GM23338 (cell line): ENCODE results near the gene MEOX1. TPM values are rescaled to one million over a fixed set of nuclear protein-coding genes. Genes with fewer than 3 reads are reported as not detected.

ENCODE experiments used
- ATAC-seq: fragments of 200-7000 bp; cut with Tn5 transposase; 3 replicates; pipeline ENCODE4 v1.9.1; 2020
- DNase-seq: peaks from one replicate; pipeline ENCODE4 v3.0.0-alpha.2; 2015; ENCODE audit warnings: low spot score
- H2AFZ ChIP-seq: fragments of 200-600 bp; sonication (generic); 2 replicates; pipeline ENCODE4 v1.8.0; 2016; ENCODE audit warnings: antibody characterized with exemption, mild to moderate bottlenecking, moderate library complexity
- H3F3A ChIP-seq: fragments of 200-600 bp; sonication (generic); replicated peaks from 2 replicates; pipeline ENCODE4 v1.8.0; 2017; ENCODE audit warnings: antibody characterized with exemption, mixed run types, low read depth
- H3K27ac ChIP-seq: fragments of 200-600 bp; sonication (generic); 2 replicates; pipeline ENCODE4 v1.6.1; 2016; ENCODE audit warnings: low read depth
- H3K27me3 ChIP-seq: fragments of 200-600 bp; sonication (generic); 2 replicates; pipeline ENCODE4 v1.8.0; 2016; ENCODE audit warnings: mild to moderate bottlenecking, mixed run types, moderate library complexity; ENCODE audit not compliant: insufficient read depth
- H3K36me3 ChIP-seq: fragments of 200-600 bp; sonication (generic); 2 replicates; pipeline ENCODE4 v1.8.0; 2016; ENCODE audit warnings: mild to moderate bottlenecking; ENCODE audit not compliant: insufficient read depth
- H3K4me1 ChIP-seq: fragments of 200-600 bp; sonication (generic); 2 replicates; pipeline ENCODE4 v1.8.0; 2016; ENCODE audit warnings: mild to moderate bottlenecking, moderate library complexity; ENCODE audit not compliant: insufficient read depth
- H3K4me2 ChIP-seq: fragments of 200-600 bp; sonication (generic); 2 replicates; pipeline ENCODE4 v1.7.1; 2017; ENCODE audit warnings: mixed run types
- H3K4me3 ChIP-seq: fragments of 200-600 bp; sonication (generic); 2 replicates; pipeline ENCODE4 v1.6.1; 2016; ENCODE audit warnings: mixed run types
- H3K79me2 ChIP-seq: fragments of 200-600 bp; sonication (generic); replicated peaks from 2 replicates; pipeline ENCODE4 v1.8.0; 2017; ENCODE audit warnings: mild to moderate bottlenecking; ENCODE audit not compliant: insufficient read depth
- H3K9me2 ChIP-seq: fragments of 200-600 bp; sonication (generic); 2 replicates; pipeline ENCODE4 v1.8.0; 2017; ENCODE audit not compliant: insufficient read depth
- H4K20me1 ChIP-seq: fragments of 200-600 bp; sonication (generic); replicated peaks from 2 replicates; pipeline ENCODE4 v1.8.0; 2017; ENCODE audit warnings: mild to moderate bottlenecking; ENCODE audit not compliant: insufficient read depth
- H3K27ac Mint-ChIP-seq: 2 replicates; pipeline ENCODE4 v1.8.0; 2020; ENCODE audit warnings: inconsistent platforms, mild to moderate bottlenecking, moderate library complexity, mixed read lengths
- H3K27me3 Mint-ChIP-seq: 3 replicates; pipeline ENCODE4 v1.8.0; 2022; ENCODE audit warnings: low read depth, mild to moderate bottlenecking, moderate library complexity, mixed read lengths, inconsistent platforms; ENCODE audit not compliant: insufficient read depth, poor library complexity
- H3K36me3 Mint-ChIP-seq: 3 replicates; pipeline ENCODE4 v1.8.0; 2021; ENCODE audit warnings: low read depth, mild to moderate bottlenecking, inconsistent platforms, moderate library complexity, mixed read lengths
- H3K4me1 Mint-ChIP-seq: 3 replicates; pipeline ENCODE4 v1.8.0; 2020; ENCODE audit warnings: mild to moderate bottlenecking, inconsistent platforms, mixed read lengths
- H3K4me3 Mint-ChIP-seq: 3 replicates; pipeline ENCODE4 v1.8.0; 2021; ENCODE audit warnings: moderate library complexity, mild to moderate bottlenecking, inconsistent platforms, mixed read lengths
- H3K9me3 Mint-ChIP-seq: 3 replicates; pipeline ENCODE4 v1.8.0; 2020; ENCODE audit warnings: moderate library complexity, mild to moderate bottlenecking, inconsistent platforms, mixed read lengths
- EZH2 ChIP-seq: fragments of 200-600 bp; sonication (generic); IDR thresholded peaks from one replicate; pipeline ENCODE4 v1.8.0; 2017; ENCODE audit warnings: antibody characterized with exemption, mild to moderate bottlenecking, low read depth; ENCODE audit not compliant: unreplicated experiment
- JUNB ChIP-seq: IDR thresholded peaks from one replicate; pipeline ENCODE4 v1.6.1; 2016; ENCODE audit warnings: antibody characterized with exemption; ENCODE audit not compliant: unreplicated experiment
- polyA plus RNA-seq: library from polyadenylated mRNA; unstranded; fragments of >200 nt; fragmentation: Nextera tagmentation; extraction: Ambion mirVana; gene quantifications from 2 replicates; pipeline ENCODE4 v1.2.1, GENCODE V29; 2016
- total RNA-seq: library from RNA; depleted of rRNA; stranded (reverse); fragments of >200 nt; shearing (Covaris generic); gene quantifications from 2 replicates; pipeline ENCODE4 v1.2.3, GENCODE V29; 2014
- TF ChIP-seq, protein P1 (sequence below), 2 experiments: fragments of 200-600 bp in 1 of 2; sonication (generic) in 1 of 2; conservative IDR thresholded peaks; 2 replicates each; pipeline versions ENCODE4 v1.5.1 to v1.6.1; 2016 to 2017; ENCODE audit warnings: antibody characterized with exemption in 2 of 2, low read depth in 2 of 2, mild to moderate bottlenecking in 2 of 2, moderate library complexity in 1 of 2
- TF ChIP-seq, protein P2 (sequence below): IDR thresholded peaks from one replicate; pipeline ENCODE4 v1.6.1; 2018; ENCODE audit warnings: antibody characterized with exemption; ENCODE audit not compliant: unreplicated experiment

Gene MEOX1
- total and polyA plus RNA-seq, 2 experiments from 2014 or later = not detected

DNA sequence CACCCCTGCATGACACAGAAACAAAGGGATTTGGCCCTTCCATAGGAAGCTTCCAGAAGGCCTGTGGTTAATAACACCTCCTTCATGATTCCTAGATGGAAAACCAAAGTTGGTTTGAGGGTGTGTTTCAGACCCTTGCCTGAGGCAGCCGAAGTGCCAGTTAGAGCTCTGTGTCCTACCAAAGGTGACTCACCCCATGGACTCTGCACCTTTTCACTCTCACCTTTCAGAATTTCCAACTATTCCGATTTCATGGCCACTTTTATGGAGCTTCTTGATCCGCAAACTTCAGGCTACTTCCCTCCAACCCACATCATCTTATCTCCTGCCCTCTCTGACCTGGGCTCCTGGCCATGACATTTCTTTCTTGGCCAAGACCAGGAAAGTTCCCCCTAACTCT, 49.2 kb downstream of the MEOX1 start:
- TF ChIP-seq, protein P1, sequence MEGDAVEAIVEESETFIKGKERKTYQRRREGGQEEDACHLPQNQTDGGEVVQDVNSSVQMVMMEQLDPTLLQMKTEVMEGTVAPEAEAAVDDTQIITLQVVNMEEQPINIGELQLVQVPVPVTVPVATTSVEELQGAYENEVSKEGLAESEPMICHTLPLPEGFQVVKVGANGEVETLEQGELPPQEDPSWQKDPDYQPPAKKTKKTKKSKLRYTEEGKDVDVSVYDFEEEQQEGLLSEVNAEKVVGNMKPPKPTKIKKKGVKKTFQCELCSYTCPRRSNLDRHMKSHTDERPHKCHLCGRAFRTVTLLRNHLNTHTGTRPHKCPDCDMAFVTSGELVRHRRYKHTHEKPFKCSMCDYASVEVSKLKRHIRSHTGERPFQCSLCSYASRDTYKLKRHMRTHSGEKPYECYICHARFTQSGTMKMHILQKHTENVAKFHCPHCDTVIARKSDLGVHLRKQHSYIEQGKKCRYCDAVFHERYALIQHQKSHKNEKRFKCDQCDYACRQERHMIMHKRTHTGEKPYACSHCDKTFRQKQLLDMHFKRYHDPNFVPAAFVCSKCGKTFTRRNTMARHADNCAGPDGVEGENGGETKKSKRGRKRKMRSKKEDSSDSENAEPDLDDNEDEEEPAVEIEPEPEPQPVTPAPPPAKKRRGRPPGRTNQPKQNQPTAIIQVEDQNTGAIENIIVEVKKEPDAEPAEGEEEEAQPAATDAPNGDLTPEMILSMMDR (conservative IDR thresholded peaks at IDR 0.05; ENCODE audit: low read depth in 2 of 2) = no peak
- TF ChIP-seq, protein P2, sequence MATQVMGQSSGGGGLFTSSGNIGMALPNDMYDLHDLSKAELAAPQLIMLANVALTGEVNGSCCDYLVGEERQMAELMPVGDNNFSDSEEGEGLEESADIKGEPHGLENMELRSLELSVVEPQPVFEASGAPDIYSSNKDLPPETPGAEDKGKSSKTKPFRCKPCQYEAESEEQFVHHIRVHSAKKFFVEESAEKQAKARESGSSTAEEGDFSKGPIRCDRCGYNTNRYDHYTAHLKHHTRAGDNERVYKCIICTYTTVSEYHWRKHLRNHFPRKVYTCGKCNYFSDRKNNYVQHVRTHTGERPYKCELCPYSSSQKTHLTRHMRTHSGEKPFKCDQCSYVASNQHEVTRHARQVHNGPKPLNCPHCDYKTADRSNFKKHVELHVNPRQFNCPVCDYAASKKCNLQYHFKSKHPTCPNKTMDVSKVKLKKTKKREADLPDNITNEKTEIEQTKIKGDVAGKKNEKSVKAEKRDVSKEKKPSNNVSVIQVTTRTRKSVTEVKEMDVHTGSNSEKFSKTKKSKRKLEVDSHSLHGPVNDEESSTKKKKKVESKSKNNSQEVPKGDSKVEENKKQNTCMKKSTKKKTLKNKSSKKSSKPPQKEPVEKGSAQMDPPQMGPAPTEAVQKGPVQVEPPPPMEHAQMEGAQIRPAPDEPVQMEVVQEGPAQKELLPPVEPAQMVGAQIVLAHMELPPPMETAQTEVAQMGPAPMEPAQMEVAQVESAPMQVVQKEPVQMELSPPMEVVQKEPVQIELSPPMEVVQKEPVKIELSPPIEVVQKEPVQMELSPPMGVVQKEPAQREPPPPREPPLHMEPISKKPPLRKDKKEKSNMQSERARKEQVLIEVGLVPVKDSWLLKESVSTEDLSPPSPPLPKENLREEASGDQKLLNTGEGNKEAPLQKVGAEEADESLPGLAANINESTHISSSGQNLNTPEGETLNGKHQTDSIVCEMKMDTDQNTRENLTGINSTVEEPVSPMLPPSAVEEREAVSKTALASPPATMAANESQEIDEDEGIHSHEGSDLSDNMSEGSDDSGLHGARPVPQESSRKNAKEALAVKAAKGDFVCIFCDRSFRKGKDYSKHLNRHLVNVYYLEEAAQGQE = no peak
- no peak for TF ChIP-seq JUNB

DNA sequence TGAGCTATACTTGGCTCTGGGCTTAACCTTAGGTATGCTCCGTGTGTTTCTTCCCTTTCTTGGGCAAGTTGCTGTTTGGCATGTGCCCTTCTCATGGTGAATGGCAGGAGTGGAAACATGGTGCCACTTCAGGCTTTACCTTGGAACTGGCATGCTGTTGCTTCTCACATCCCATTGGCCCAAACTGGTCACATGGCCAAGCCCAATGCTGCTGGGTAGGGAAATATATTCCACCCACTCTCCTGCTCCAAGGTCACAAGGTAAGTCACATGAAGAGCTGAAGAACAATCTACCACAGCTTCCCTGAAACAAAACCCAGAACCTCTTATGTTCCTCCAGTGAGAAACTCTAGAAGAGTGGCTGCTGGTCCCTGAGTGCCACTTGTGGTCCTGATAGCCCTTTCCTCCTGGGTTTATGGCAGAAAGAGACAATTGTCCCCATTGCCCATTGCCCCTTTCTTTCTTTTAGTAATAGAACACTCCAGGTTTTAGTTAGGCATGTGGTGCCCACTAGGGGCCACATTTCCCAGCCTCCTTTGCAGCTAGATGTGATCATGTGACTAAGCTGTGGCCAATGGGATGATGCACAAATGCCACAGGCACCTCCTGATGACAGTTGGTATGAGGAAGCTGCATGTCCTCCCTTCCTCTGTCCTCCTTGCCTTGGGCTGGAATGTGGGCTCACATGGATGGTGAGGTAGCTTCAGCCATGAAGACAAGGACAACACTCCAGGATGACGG, 50.3 kb downstream of the MEOX1 start:
- Mint-ChIP-seq H3K27me3 (peaks cover 5% of the 10 kb centered on the region), H3K4me3 (no peak overlapping the region), H3K9me3 (0 out of 3 replicates have a peak, but pooled peaks cover 2% of the 10 kb centered on the region), H3K27ac (no peak overlapping the region), H3K36me3 (no peaks in the 10 kb centered on the region; the same call in 2 of the 3 replicates), H3K4me1 (no peaks in the 10 kb centered on the region; the same call in 2 of the 3 replicates)
- no peaks in the 10 kb centered on the region for H3K36me3 ChIP-seq
- H3K4me1 ChIP-seq = no peaks in the 10 kb centered on the region; the same call in 1 of the 2 replicates
- DNase-seq (no peak), ATAC-seq (no peak)
- H3K9me2 ChIP-seq = no peaks in the 10 kb centered on the region; the same call in 1 of the 2 replicates
- H2AFZ ChIP-seq = no peak overlapping the region
- no peaks in the 10 kb centered on the region for H4K20me1 ChIP-seq
- H3K4me2 ChIP-seq = no peak overlapping the region
- no peaks in the 10 kb centered on the region for H3K79me2 ChIP-seq
- no peak overlapping the region for H3K27ac ChIP-seq
- H3K4me3 ChIP-seq = no peak overlapping the region
- H3F3A ChIP-seq = no peaks in the 10 kb centered on the region
- no peaks in the 10 kb centered on the region for H3K27me3 ChIP-seq
- TF ChIP-seq, protein P2 = no peak
- no peak for TF ChIP-seq EZH2

More for the DNA sequence above, 49.2 kb downstream of the MEOX1 start:
- no peak for DNase-seq
- H3K27ac ChIP-seq = no peak overlapping the region
- H3K4me1 ChIP-seq = no peaks in the 10 kb centered on the region
- H3K27me3 ChIP-seq = no peaks in the 10 kb centered on the region
- Mint-ChIP-seq H3K4me1 (no peaks in the 10 kb centered on the region; the same call in 2 of the 3 replicates), H3K4me3 (no peak overlapping the region), H3K27me3 (peaks cover 6% of the 10 kb centered on the region), H3K27ac (no peak overlapping the region), H3K9me3 (0 out of 3 replicates have a peak, but pooled peaks cover 2% of the 10 kb centered on the region), H3K36me3 (no peaks in the 10 kb centered on the region; the same call in 2 of the 3 replicates)
- H3K79me2 ChIP-seq = no peaks in the 10 kb centered on the region
- no peaks in the 10 kb centered on the region for H4K20me1 ChIP-seq
- H3K4me2 ChIP-seq = no peak overlapping the region
- no peak overlapping the region for H2AFZ ChIP-seq
- no peak for ATAC-seq
- H3K36me3 ChIP-seq = no peaks in the 10 kb centered on the region
- no peaks in the 10 kb centered on the region; the same call in 1 of the 2 replicates for H3K9me2 ChIP-seq
- H3K4me3 ChIP-seq = no peak overlapping the region
- H3F3A ChIP-seq = no peaks in the 10 kb centered on the region
